NCI-H1105 (cell line): ENCODE results near the gene NARF.
A peak's percentile ranks its signal among the peaks of the same experiment; 100 is the strongest.

Experiments used
- DNase-seq: peaks from one replicate; lab custom pipeline; 2025; lab: John Stamatoyannopoulos, UW

The NARF gene

DNA sequence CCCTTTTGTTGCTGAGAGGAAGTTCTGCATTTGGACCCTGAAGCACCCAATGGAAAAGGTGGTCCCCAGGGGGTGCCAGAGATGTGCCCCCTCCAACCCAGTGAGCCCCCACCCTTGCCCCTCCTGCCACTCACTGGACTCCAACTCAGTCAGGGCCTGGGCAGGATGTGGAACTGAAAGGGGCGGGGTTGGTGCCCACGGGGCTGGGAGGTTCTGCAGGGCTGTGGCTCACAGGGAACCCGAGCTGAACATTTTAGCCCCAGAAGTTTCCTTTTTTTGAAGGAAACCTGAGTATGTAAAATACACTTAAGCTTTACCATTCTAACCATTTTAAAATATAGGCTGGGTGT, 24.4 kb upstream of the NARF start:
- DNase-seq = no peak

DNA sequence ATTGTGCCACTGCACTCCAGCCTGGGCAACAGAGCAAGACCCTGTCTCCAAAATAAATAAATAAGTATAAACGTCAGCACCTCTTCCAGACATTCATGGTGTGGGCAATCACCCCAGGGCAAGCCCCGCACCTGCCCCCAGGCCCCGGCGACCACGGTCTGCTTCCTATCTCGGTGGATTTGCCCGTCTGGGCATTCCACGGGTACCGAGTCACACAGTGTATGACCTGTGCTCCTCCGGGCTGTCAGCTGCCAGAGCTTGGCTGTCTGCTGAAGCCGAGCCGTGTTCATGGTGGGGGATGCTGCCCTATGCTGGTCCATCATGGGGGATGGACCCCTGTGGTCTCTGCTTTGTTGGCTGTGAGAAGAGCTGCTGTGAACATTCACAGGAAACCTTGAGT, 23.4 kb upstream of the NARF start:
- no peak for DNase-seq

GRCh38 chr17:82435601-82436583, 22.6 kb upstream of the NARF start:
- DNase-seq = no peak

GRCh38 chr17:82436601-82437324, 21.8 kb upstream of the NARF start:
- no peak for DNase-seq

GRCh38 chr17:82437325-82437668, 21.2 kb upstream of the NARF start:
- no peak for DNase-seq

DNA sequence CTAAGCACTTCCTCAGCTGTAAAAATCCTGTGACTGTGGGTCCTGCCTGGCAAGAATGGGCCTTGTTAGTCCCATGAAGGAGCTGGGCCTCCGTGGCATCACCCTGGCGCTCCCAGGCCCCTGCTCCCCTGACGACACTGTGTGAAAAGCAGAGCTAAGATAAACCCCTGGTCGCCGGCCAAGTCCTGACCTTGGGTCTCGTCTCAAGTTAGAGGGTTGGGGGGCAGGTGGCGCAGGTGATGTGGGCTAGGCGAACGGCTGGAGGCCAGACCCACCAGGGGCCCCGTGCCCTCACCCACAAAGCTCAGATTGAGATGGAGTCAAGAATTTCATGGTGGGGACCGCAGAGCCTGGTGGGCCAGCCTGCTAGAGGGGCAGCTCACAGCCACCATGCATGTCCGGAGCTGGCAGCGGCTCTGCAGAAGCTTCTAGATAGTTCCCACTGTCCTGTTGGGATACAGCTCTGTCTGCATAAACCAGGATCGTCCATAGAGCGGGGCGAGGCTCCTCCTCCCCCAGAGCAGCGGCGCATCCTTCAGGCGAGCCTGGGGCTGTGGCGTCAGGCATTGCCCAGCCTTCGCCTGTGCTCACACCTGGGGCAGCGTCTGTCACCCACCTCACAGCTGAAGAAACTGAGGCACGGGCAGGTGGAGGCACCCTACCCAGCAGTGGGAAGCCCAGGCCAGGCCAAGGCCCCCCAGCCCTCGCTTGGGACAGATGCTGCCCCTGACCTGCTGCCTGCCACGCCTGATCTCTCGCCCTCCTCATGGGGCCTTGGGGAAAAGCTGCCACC, 19.9 kb upstream of the NARF start:
- no peak for DNase-seq

GRCh38 chr17:82439194-82439828, 19.2 kb upstream of the NARF start:
- no peak for DNase-seq

- DNase-seq = no peak
Observed at GRCh38 chr17:82439829-82440365, 18.6 kb upstream of the NARF start.

- DNase-seq = no peak
Observed at GRCh38 chr17:82440469-82440981, 18.0 kb upstream of the NARF start.

DNA sequence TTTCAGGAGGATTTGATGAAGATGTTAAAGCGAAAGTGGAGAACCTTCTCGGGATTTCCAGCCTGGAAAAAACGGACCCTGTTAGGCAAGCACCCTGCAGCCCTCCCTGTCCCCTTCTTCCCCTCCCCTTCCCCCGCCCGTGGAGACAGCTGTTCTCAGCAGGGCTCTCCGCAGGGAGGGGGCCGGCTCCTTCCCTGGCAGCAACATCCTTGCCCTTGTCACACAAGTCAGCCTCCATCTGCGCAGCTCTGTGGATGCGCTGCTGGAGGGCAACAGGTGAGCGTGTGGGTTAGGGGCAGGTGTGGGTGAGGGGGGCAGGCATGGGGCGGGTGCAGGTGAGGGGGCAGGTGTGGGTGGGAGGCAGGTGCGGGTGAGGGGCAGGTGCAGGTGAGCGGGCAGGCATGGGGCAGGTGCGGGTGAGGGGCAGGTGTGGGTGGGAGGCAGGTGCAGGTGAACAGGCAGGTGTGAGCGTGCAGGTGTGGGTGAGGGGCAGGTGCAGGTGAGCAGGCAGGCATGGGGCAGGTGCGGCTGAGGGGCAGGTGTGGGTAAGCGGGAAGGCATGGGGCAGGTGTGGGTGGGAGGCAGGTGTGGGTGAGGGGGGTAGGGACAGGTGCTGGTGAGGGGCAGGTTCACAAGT, 17.4 kb upstream of the NARF start:
- DNase-seq = peak; percentile 50

DNA sequence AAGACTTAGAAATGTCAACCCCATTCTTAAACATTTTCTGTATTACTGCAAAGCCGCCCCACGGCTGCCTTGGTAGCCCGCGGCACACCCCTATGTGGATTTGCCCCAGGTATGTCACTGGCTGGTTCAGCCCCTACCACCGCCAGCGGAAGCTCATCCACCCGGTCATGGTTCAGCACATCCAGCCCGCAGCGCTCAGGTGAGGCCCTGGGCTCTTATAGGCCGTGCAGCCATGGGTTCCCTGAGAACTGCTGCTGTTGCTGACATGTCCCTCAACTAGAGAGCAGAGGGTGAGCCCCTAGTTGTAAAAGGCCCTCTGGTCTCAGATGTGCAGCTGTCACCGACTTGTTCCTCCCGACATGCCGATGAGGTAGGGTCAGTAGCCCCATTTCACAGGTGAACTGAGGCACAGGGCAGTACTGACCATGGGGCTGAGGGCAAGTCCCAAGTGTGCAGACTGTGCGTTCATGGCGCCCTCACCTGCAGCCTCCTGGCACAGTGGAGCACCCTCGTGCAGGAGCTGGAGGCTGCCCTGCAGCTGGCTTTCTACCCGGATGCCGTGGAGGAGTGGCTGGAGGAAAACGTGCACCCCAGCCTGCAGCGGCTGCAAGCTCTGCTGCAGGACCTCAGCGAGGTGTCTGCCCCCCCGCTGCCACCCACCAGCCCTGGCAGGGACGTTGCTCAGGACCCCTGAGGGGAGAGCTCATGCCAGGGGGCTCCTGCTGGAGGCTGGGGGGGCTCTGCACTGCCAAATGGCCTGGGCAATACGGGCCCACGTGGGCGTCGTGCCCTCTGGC, 16.7 kb upstream of the NARF start:
- no peak for DNase-seq

- no peak for DNase-seq
Observed at GRCh38 chr17:82442643-82443464, 15.7 kb upstream of the NARF start.

- no peak for DNase-seq
Observed at GRCh38 chr17:82443465-82444283, 14.9 kb upstream of the NARF start.

DNA sequence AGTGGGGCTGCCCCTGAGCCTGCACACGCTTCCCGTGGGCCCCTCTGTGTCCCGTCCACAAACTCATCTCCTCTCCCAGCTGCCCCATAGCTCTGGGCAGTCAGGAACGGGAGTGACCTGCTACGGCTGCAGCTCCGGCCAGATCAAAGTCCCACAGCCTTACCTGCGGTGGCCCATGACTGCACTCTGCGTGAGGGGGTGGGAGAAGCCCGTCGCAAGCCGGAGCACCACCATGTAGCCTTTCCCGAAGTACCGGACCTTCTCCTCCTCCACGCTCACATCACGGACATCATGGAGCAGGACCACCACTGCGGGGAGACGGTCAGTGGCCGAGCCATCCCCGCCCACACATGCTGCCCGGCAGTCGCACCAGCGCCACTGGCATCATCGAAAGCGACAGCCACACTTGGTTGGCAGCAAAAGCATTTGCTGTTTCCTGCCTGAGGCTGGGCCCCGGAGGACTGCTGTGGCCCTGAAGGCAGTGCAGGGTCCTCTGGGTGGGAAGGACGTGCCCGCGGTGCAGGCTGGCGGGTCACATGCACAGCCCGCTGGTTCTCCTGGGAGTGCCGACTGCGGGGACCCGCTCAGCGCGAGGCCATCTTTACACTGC, 14.2 kb upstream of the NARF start:
- no peak for DNase-seq

DNA sequence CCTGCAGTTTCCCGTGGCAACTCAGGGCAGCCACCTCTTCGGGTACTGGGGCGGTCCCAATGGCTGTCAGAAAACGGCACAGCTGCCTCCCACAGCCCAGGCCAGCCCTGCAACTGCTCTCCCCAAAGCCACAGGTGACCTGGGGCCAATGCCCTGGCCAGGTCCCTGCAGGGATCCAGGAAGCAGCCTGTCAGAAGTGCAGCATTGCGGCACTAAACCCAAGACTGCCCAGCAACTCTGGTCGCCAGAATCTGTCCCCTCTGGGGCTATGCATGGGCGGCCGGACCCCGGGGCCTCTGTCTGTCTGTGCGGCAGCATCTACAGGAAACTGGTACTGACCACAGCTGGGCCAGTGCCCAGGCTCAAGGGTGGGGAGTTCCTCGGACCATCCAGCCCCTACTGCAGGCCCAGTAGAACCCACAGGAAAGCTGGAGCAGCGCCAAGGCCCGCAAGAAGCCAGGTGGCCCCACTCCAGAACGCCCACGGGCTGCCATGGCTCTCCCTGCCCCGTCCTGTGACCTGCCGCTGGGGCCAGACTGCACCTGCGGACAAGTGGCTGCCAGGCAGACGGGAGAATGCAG, 13.5 kb upstream of the NARF start:
- no peak for DNase-seq

DNA sequence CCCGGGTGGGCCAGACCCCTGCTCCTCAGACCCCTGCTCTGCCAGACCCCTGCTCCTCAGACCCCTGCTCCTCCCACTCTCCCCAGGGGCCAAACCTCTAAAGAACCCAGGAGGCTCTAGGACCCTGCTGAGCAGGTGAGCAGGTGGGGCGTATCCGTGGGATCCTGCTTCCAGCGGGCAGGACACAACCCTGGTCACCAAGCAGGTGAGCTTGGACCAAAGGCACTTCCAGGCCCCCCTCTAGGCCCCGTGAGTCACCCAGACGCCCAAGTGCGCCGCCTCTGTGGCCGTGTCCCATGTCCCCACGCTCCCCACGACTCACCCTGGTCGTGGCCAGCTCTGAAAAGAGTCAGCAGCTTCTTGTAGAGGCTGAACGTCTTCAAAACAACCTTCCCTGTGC, 13.0 kb upstream of the NARF start:
- no peak for DNase-seq

DNA sequence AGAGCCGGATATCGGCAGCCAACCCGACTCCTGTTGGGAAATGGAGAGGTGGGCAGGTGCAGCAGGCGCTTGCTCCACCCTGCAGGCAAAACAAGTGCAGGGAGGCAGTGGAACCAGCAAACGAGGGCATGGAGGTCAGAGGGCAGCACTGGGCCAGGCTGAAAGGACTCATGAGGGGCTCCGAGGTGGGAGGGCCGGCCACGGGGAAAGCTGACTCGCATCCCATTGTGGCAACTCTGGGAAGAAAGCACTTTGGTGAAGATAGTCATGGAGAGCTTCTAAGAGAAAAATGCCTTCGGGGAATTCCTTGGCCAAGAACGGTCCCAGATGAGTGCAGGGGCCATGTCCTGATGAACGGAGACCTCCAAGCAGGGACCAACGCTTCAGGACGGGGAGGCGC, 12.4 kb upstream of the NARF start:
- DNase-seq = no peak

GRCh38 chr17:82446649-82447048, 11.9 kb upstream of the NARF start:
- DNase-seq = no peak
